Measurements from ENCODE around the gene UNG. TPM values are rescaled to one million over a fixed set of nuclear protein-coding genes. Genes with fewer than 3 reads are reported as not detected.

Gene UNG
- total and polyA plus RNA-seq, 9 of the 15 experiments (the other 6 are each of a cell fraction or from before 2014, with no cell fraction given), result 8.4 to 59.8 (median 41.0) TPM

GRCh38 chr12:109121346-109121880 is 24.0 kb downstream of the UNG start:
- in situ Hi-C loops (cut with MboI) (no loop called here), intact Hi-C loops (cut with micrococcal nuclease) (no loop called here)
- ChIA-PET CTCF (ENCODE audit: low intra/inter-chr PET ratio) (no interaction called here), POLR2A (no interaction called here)
- Histone ChIP-seq H3K79me2 (ENCODE audit: control insufficient read depth, insufficient read depth, low read length) (no peaks in the 10 kb centered on the region), H4K20me1 (replicated peaks; ENCODE audit: control insufficient read depth, insufficient read depth, low read length) (no peaks in the 10 kb centered on the region), H3K4me2 (ENCODE audit: insufficient read depth, low read length) (no peak overlapping the region), H3K4me1 (replicated peaks in 1 of 2; ENCODE audit: control insufficient read depth in 2 of 2, insufficient read depth in 2 of 2, low read length in 2 of 2) (peaks cover 0 to 7% of the 10 kb centered on the region in 2 experiments; a peak in 2 of 5 replicates), H2AFZ (ENCODE audit: low read depth, low read length) (no peak overlapping the region), H3K9ac (ENCODE audit: insufficient read depth in 1 of 2, low read depth in 2 of 2, low read length in 2 of 2) (no peak overlapping the region), H3K36me3 (ENCODE audit: control insufficient read depth, insufficient read depth, low read length) (no peaks in the 10 kb centered on the region), H3K27ac (ENCODE audit: extremely low read depth, low read depth, low read length) (no peak overlapping the region), H3K4me3 (no peak overlapping the region), H3K27me3 (ENCODE audit: control insufficient read depth in 2 of 2, insufficient read depth in 2 of 2, low read length in 2 of 2) (peaks cover 6 to 13% of the 10 kb centered on the region in 2 experiments; a peak in 4 of 5 replicates), H3K9me3 (replicated peaks; ENCODE audit: control insufficient read depth, insufficient read depth, low read depth, low read length) (no peaks in the 10 kb centered on the region), H3K9me1 (ENCODE audit: control insufficient read depth, insufficient read depth, low read length) (no peaks in the 10 kb centered on the region)
- FAIRE-seq, result no peak
- 10% methylated on average over 3 of the region's 3 CpGs for WGBS (ENCODE audit: insufficient coverage, low coverage, missing lambda C conversion rate)
- TF ChIP-seq ZMIZ1 (IDR thresholded peaks at IDR 0.05; ENCODE audit: low read depth in 2 of 2, low read length in 2 of 2), result no peak
- TF ChIP-seq NFRKB (IDR thresholded peaks at IDR 0.05; ENCODE audit: low read depth), result no peak
- no peak for TF ChIP-seq ELF2 (CRISPR knock-in tag; IDR thresholded peaks at IDR 0.05)
- no peak for TF ChIP-seq TAF1 (IDR thresholded peaks at IDR 0.05; ENCODE audit: control insufficient read depth, extremely low read depth, insufficient read depth, low read length, severe bottlenecking)
- TF ChIP-seq SREBF1 (IDR thresholded peaks at IDR 0.05; ENCODE audit: borderline replicate concordance, low read depth, low read length), result no peak
- no peak for TF ChIP-seq CC2D1A (IDR thresholded peaks at IDR 0.05)
- no peak for TF ChIP-seq KAT2B (IDR thresholded peaks at IDR 0.05; ENCODE audit: low read depth, low read length)
- TF ChIP-seq ZNF57 (CRISPR knock-in tag; IDR thresholded peaks at IDR 0.05), result no peak
- TF ChIP-seq IFI16 (CRISPR knock-in tag; IDR thresholded peaks at IDR 0.05), result no peak
- TF ChIP-seq FUS (optimal IDR thresholded peaks at IDR 0.05; ENCODE audit: low read depth, low read length), result no peak
- no TSS peak for BruUV-seq (replicated peaks)
- no peak for ATAC-seq
- DNase-seq (ENCODE audit: extremely low read depth in 1 of 4, low spot score in 3 of 4), result no peak

Data from K562 (cell line).